Right renal cortex interstitium (tissue), 3 donors: Measurements from ENCODE around the gene RBM7. TPM values are rescaled to one million over a fixed set of nuclear protein-coding genes. Genes with fewer than 3 reads are reported as not detected.
A peak's percentile ranks its signal among the peaks of the same experiment; 100 is the strongest.

ENCODE experiments used
- DNase-seq, 3 donors: peaks; one replicate each; pipeline ENCODE4 v3.0.0-alpha.2; 2013; ENCODE audit warnings: low read depth in 3 of 3, low spot score in 2 of 3
- polyA plus RNA-seq, 3 donors: library from polyadenylated mRNA; unstranded; fragments of 120-200 nt; gene quantifications; one replicate each; pipeline ENCODE4 v1.2.1, GENCODE V29; 2013; ENCODE audit not compliant: insufficient read length in 3 of 3

RBM7 gene
- polyA plus RNA-seq, 3 donors = 60.1 to 61.6 (median 61.2) TPM

- DNase-seq = no peak
Observed at GRCh38 chr11:114395736-114396135, 4.7 kb upstream of the RBM7 start.

GRCh38 chr11:114396916-114397315 lies 3.5 kb upstream of the RBM7 start:
- no peak for DNase-seq

- no peak for DNase-seq
Observed at GRCh38 chr11:114397349-114397982, 3.0 kb upstream of the RBM7 start.

- DNase-seq = no peak
Observed at GRCh38 chr11:114398303-114398920, 2.1 kb upstream of the RBM7 start.

GRCh38 chr11:114399490-114400215 lies 813 bp upstream of the RBM7 start:
- DNase-seq = peak in 1 of 3 donors; percentile 39

- DNase-seq = peak in 1 of 3 donors; percentile 58
Observed at GRCh38 chr11:114400915-114401223, 403 bp downstream of the RBM7 start.

- DNase-seq = no peak
Observed at GRCh38 chr11:114401311-114401710, 845 bp downstream of the RBM7 start.

GRCh38 chr11:114412946-114413345 lies 12.5 kb downstream of the RBM7 start:
- no peak for DNase-seq

- no peak for DNase-seq
Observed at GRCh38 chr11:114413958-114414357, 13.5 kb downstream of the RBM7 start.

GRCh38 chr11:114416441-114416961 lies 16.0 kb downstream of the RBM7 start:
- no peak for DNase-seq

- no peak for DNase-seq
Observed at GRCh38 chr11:114426280-114426679, 25.8 kb downstream of the RBM7 start.

- DNase-seq = no peak
Observed at GRCh38 chr11:114430290-114430689, 29.8 kb downstream of the RBM7 start.

GRCh38 chr11:114432893-114433292 lies 32.4 kb downstream of the RBM7 start:
- no peak for DNase-seq

GRCh38 chr11:114433376-114433775 lies 32.9 kb downstream of the RBM7 start:
- no peak for DNase-seq

- no peak for DNase-seq
Observed at GRCh38 chr11:114438303-114438702, 37.8 kb downstream of the RBM7 start.

- DNase-seq = peak; percentile 79 to 89 (median 80)
Observed at GRCh38 chr11:114439229-114440120, 39.0 kb downstream of the RBM7 start, which contains the start of gene REXO2. Gene REXO2, plus strand, starts transcription at chr11:114439467. Its CDS starts 62 bp downstream, at chr11:114439529.

GRCh38 chr11:114440121-114440860 lies 39.8 kb downstream of the RBM7 start:
- DNase-seq = no peak

- no peak for DNase-seq
Observed at GRCh38 chr11:114440971-114441763, 40.7 kb downstream of the RBM7 start.

- no peak for DNase-seq
Observed at GRCh38 chr11:114441921-114442320, 41.5 kb downstream of the RBM7 start.
